SK-N-SH (cell line): ENCODE data around the gene COBL. TPM values are rescaled to one million over a fixed set of nuclear protein-coding genes. Genes with fewer than 3 reads are reported as not detected.

Experiments used
- CTCF ChIA-PET: fragments of 300-600, 350-600 bp; formaldehyde crosslinking; extraction: SDS; loops from one replicate; lab custom pipeline; 2021; lab: Yijun Ruan, JAX
- POLR2A ChIA-PET: fragments of 350-600 bp; sonication (Branson Sonifier 250); formaldehyde crosslinking; extraction: SDS; loops from one replicate; lab custom pipeline; 2020; ENCODE audit warnings: antibody characterized with exemption, inconsistent platforms; lab: Yijun Ruan, JAX
- DNase-seq: peaks from one replicate; pipeline ENCODE4 v3.0.0; 2012
- H2AFZ ChIP-seq: fragments of 200-600 bp; sonication (generic); 2 replicates; pipeline ENCODE4 v1.8.1; 2016; ENCODE audit warnings: antibody characterized with exemption, mild to moderate bottlenecking, low read depth
- H3F3A ChIP-seq: fragments of 200-600 bp; sonication (generic); replicated peaks from 2 replicates; pipeline ENCODE3; 2016; ENCODE audit warnings: antibody characterized with exemption, mild to moderate bottlenecking; ENCODE audit not compliant: insufficient read depth
- H3K27ac ChIP-seq, 2 experiments: fragments of 200-500 bp in 1 of 2; fragments of 200-600 bp in 1 of 2; sonication (Bioruptor generic) in 1 of 2; sonication (generic), shearing (Covaris generic) in 1 of 2; 2 replicates each; pipeline versions ENCODE4 v1.5.1 to v1.6.1; 2014 to 2016; ENCODE audit warnings: low read depth in 2 of 2, inconsistent platforms in 1 of 2, low read length in 1 of 2, mild to moderate bottlenecking in 1 of 2, mixed read lengths in 1 of 2
- H3K27me3 ChIP-seq: fragments of 200-600 bp; sonication (generic), shearing (Covaris generic); 2 replicates; pipeline ENCODE4 v1.6.1; 2016; ENCODE audit warnings: mixed run types; ENCODE audit not compliant: insufficient read depth
- H3K36me3 ChIP-seq, 2 experiments: fragments of 200-500 bp in 1 of 2; fragments of 200-600 bp in 1 of 2; sonication (Bioruptor generic) in 1 of 2; sonication (generic) in 1 of 2; replicated peaks in 1 of 2; 2 replicates each; pipeline versions ENCODE3 to v1.5.1; 2014 to 2016; ENCODE audit warnings: low read length in 1 of 2, mild to moderate bottlenecking in 1 of 2; ENCODE audit not compliant: insufficient read depth in 2 of 2, control insufficient read depth in 1 of 2
- H3K4me1 ChIP-seq, 2 experiments: fragments of 200-500 bp in 1 of 2; fragments of 200-600 bp in 1 of 2; sonication (Bioruptor generic) in 1 of 2; sonication (generic), shearing (Covaris generic) in 1 of 2; 2 replicates each; pipeline versions ENCODE4 v1.5.1 to v1.6.1; 2014 to 2016; ENCODE audit warnings: low read depth in 1 of 2, low read length in 1 of 2, mixed run types in 1 of 2; ENCODE audit not compliant: insufficient read depth in 2 of 2, control insufficient read depth in 1 of 2
- H3K4me2 ChIP-seq: fragments of 200-600 bp; sonication (generic), shearing (Covaris generic); 2 replicates; pipeline ENCODE4 v1.6.1; 2017; ENCODE audit warnings: mixed run types
- H3K4me3 ChIP-seq, 2 experiments: fragments of 200-500 bp in 1 of 2; fragments of 200-600 bp in 1 of 2; sonication (Bioruptor generic) in 1 of 2; sonication (generic), shearing (Covaris generic) in 1 of 2; 2 replicates each; pipeline versions ENCODE4 v1.5.1 to v1.8.1; 2014 to 2016; ENCODE audit warnings: low read depth in 2 of 2, inconsistent platforms in 1 of 2, low read length in 1 of 2, mild to moderate bottlenecking in 1 of 2, mixed read lengths in 1 of 2, moderate library complexity in 1 of 2
- H3K79me2 ChIP-seq: fragments of 200-600 bp; sonication (generic); 2 replicates; pipeline ENCODE4 v1.8.1; 2017; ENCODE audit warnings: mild to moderate bottlenecking; ENCODE audit not compliant: insufficient read depth
- H3K9ac ChIP-seq: fragments of 200-600 bp; sonication (generic); 2 replicates; pipeline ENCODE4 v1.6.1; 2017; ENCODE audit warnings: mixed run types
- H3K9me2 ChIP-seq: fragments of 200-600 bp; sonication (generic); 2 replicates; pipeline ENCODE4 v1.6.1; 2017; ENCODE audit warnings: mixed run types
- H3K9me3 ChIP-seq: fragments of 200-600 bp; sonication (generic); 2 replicates; pipeline ENCODE4 v1.6.1; 2017; ENCODE audit warnings: mixed run types, mild to moderate bottlenecking, moderate library complexity
- H4K20me1 ChIP-seq: fragments of 200-600 bp; sonication (generic); 2 replicates; pipeline ENCODE4 v1.6.1; 2017; ENCODE audit warnings: mild to moderate bottlenecking, mixed run types; ENCODE audit not compliant: insufficient read depth
- CTCF ChIP-seq: fragments of 200-600 bp; sonication (generic); IDR thresholded peaks from 2 replicates; pipeline ENCODE4 v1.6.1; 2017; ENCODE audit warnings: antibody characterized with exemption, mild to moderate bottlenecking, moderate library complexity
- ELF1 ChIP-seq: IDR thresholded peaks from 2 replicates; pipeline ENCODE4 v1.4.0; 2012
- EZH2phosphoT487 ChIP-seq: fragments of 200-600 bp; sonication (generic); IDR thresholded peaks from 2 replicates; pipeline ENCODE4 v1.6.1; 2017; ENCODE audit warnings: low read depth, mixed run types, mild to moderate bottlenecking, antibody characterized with exemption, moderate library complexity, borderline replicate concordance
- FOXJ3 ChIP-seq: sonication (generic); formaldehyde crosslinking; IDR thresholded peaks from 2 replicates; pipeline ENCODE4 v1.5.1; 2020; ENCODE audit warnings: mild to moderate bottlenecking, missing genetic modification reagents
- GABPA ChIP-seq: IDR thresholded peaks from 2 replicates; pipeline ENCODE4 v1.4.0; 2012; ENCODE audit warnings: low read depth, mild to moderate bottlenecking
- MAX ChIP-seq: IDR thresholded peaks from 2 replicates; pipeline ENCODE4 v1.4.0; 2012; ENCODE audit warnings: low read depth
- MEF2A ChIP-seq: IDR thresholded peaks from 2 replicates; pipeline ENCODE4 v1.4.0; 2012; ENCODE audit warnings: low read depth, borderline replicate concordance
- MXI1 ChIP-seq: IDR thresholded peaks from 2 replicates; pipeline ENCODE4 v1.6.1; 2012; ENCODE audit warnings: mild to moderate bottlenecking, low read depth, low read length, improper control_type of control experiment
- NFIC ChIP-seq: IDR thresholded peaks from 2 replicates; pipeline ENCODE4 v1.4.0; 2012; ENCODE audit warnings: borderline replicate concordance
- POLR2AphosphoS5 ChIP-seq: IDR thresholded peaks from 2 replicates; pipeline ENCODE4 v1.6.1; 2012; ENCODE audit warnings: low read depth, low read length
- RCOR1 ChIP-seq: fragments of 150-350 bp; IDR thresholded peaks from 2 replicates; pipeline ENCODE4 v1.6.1; 2017; ENCODE audit warnings: antibody characterized with exemption, low read length
- RFX5 ChIP-seq: IDR thresholded peaks from 2 replicates; pipeline ENCODE4 v1.6.1; 2012; ENCODE audit warnings: mild to moderate bottlenecking, improper control_type of control experiment, low read length
- SMC3 ChIP-seq: IDR thresholded peaks from 2 replicates; pipeline ENCODE4 v1.6.1; 2012; ENCODE audit warnings: low read depth, low read length, improper control_type of control experiment
- TAF1 ChIP-seq: IDR thresholded peaks from 2 replicates; pipeline ENCODE4 v1.6.1; 2012; ENCODE audit warnings: low read depth, mild to moderate bottlenecking, low read length, moderate library complexity, borderline replicate concordance
- TEAD4 ChIP-seq: IDR thresholded peaks from 2 replicates; pipeline ENCODE4 v1.4.0; 2012; ENCODE audit warnings: mild to moderate bottlenecking, borderline replicate concordance; ENCODE audit not compliant: insufficient read depth
- USF1 ChIP-seq: IDR thresholded peaks from 2 replicates; pipeline ENCODE4 v1.4.0; 2012; ENCODE audit warnings: low read depth, borderline replicate concordance
- USF2 ChIP-seq: fragments of 150-350 bp; IDR thresholded peaks from 2 replicates; pipeline ENCODE4 v1.6.1; 2017; ENCODE audit warnings: antibody characterized with exemption, low read length, low read depth, borderline replicate concordance
- ZBTB33 ChIP-seq: IDR thresholded peaks from 2 replicates; pipeline ENCODE4 v1.4.0; 2012; ENCODE audit warnings: low read depth, borderline replicate concordance
- WGBS: methylation state at CpG from one replicate; pipeline ENCODE4 v1.1.6; 2017; ENCODE audit warnings: low lambda C conversion rate; 5-methylcytosine and 5-hydroxymethylcytosine counted together
- polyA plus RNA-seq, 3 experiments: library from polyadenylated mRNA; depleted of rRNA; stranded (reverse); fragments of >200 nt; gene quantifications; 2 replicates each; pipeline ENCODE4 v1.2.3, GENCODE V29; 2012

COBL gene
- polyA plus RNA-seq, 1 of the 3 experiments (the other 2 are of a cell fraction): under 0.01 TPM

- Histone ChIP-seq H3K4me3 (no peak overlapping the region), H3K36me3 (no peaks in the 10 kb centered on the region), H3K4me1 (no peaks in the 10 kb centered on the region), H3K9me3 (peaks cover 19% of the 10 kb centered on the region), H3K27me3 (peaks cover 36% of the 10 kb centered on the region), H3K27ac (no peak overlapping the region), H4K20me1 (no peaks in the 10 kb centered on the region), H3K4me2 (no peak overlapping the region), H3F3A (no peaks in the 10 kb centered on the region), H2AFZ (no peak overlapping the region), H3K9ac (no peak overlapping the region), H3K79me2 (no peaks in the 10 kb centered on the region), H3K9me2 (0 out of 2 replicates have a peak, but pooled peaks cover 3% of the 10 kb centered on the region)
- TF ChIP-seq GABPA (no peak), POLR2AphosphoS5 (no peak), TAF1 (no peak), USF1 (no peak), EZH2phosphoT487 (no peak)
- POLR2A ChIA-PET: no interaction called here
- CTCF ChIA-PET: interaction anchor here (0.7 to 1.8 kb wide), 2 partner anchors 7 to 60 kb away, joined by 3 to 6 read pairs; no protein-coding TSS in a partner anchor
- WGBS: 16% methylated on average over 1 of the region's 1 CpG
- no peak for DNase-seq
Measured at GRCh38 chr7:51101111-51101757, 215.4 kb downstream of the COBL start.

- CTCF ChIA-PET: interaction anchor here (1.1 to 4.9 kb wide), 4 partner anchors 8 to 71 kb away, joined by 3 to 23 read pairs (median 5); no protein-coding TSS in a partner anchor
- POLR2A ChIA-PET: no interaction called here
- TF ChIP-seq MAX (no peak), MXI1 (no peak), CTCF (no peak), NFIC (no peak), USF2 (no peak), FOXJ3 (CRISPR knock-in tag) (no peak), ELF1 (no peak), GABPA (no peak), RCOR1 (no peak), POLR2AphosphoS5 (no peak), TEAD4 (no peak), ZBTB33 (no peak), MEF2A (no peak), SMC3 (no peak), RFX5 (no peak)
Measured at GRCh38 chr7:51090411-51090810, 226.2 kb downstream of the COBL start.

More at GRCh38 chr7:51090411-51090810, 226.2 kb downstream of the COBL start:
- H3K9me2 ChIP-seq: no peaks in the 10 kb centered on the region
- no peaks in the 10 kb centered on the region for H3K9me3 ChIP-seq
- H3K36me3 ChIP-seq: no peaks in the 10 kb centered on the region
- no peaks in the 10 kb centered on the region for H3F3A ChIP-seq
- H2AFZ ChIP-seq: no peak overlapping the region
- no peak overlapping the region for H3K27ac ChIP-seq
- H3K9ac ChIP-seq: no peak overlapping the region
- H3K79me2 ChIP-seq: no peaks in the 10 kb centered on the region
- no peaks in the 10 kb centered on the region for H3K4me1 ChIP-seq
- no peaks in the 10 kb centered on the region for H4K20me1 ChIP-seq
- 6% methylated on average over 2 of the region's 2 CpGs for WGBS
- DNase-seq: no peak
- H3K27me3 ChIP-seq: peaks cover 32% of the 10 kb centered on the region
- no peak overlapping the region for H3K4me3 ChIP-seq
- H3K4me2 ChIP-seq: no peak overlapping the region
